NCI-H1105 (cell line): ENCODE results near the gene LRP1B.

ENCODE experiments used
- DNase-seq: peaks from one replicate; lab custom pipeline; 2025; lab: John Stamatoyannopoulos, UW

The LRP1B gene

GRCh38 chr2:142041105-142041504, 89.7 kb downstream of the LRP1B start:
- no peak for DNase-seq

- DNase-seq: no peak
Observed at GRCh38 chr2:142040556-142040955, 90.3 kb downstream of the LRP1B start.

- DNase-seq: no peak
Observed at GRCh38 chr2:142038826-142039225, 92.0 kb downstream of the LRP1B start.

DNA sequence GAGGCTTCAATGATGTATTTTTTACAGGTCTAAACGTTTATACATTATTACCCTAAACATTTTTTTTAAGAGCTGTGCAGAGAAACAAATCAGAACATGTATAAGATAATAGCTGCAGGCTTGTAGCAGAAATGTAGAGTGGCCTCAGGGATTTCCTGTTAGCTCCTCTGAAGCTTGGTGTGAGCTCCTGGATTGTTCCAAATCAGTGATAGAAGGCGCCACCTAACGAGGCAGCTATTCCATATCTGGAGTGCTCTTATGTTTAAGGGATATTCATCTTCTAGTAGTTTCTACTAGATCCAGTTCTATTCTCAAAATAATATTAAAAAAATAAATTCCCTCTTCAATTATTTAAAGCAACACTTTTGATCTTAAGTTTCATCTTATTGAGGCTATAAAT, 93.1 kb downstream of the LRP1B start:
- no peak for DNase-seq

DNA sequence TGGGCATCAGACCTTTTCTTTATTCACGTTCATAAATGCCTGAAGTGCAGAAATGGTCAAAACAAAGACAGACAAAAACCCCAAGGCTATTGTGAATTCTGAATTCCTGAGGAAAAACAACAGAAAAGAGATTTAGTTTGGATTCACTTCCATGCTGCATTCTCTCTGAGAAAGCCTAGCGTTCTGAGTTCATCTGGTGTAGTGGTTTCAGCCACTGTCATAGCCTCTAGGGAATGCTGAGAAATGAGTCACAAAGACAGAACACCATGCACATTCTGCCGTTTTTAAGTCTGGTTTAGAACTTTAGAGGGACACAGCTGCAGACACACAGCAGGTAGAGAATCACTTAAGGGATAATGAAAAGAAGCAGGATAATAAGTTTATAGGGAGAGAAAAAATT, 93.8 kb downstream of the LRP1B start:
- no peak for DNase-seq

DNA sequence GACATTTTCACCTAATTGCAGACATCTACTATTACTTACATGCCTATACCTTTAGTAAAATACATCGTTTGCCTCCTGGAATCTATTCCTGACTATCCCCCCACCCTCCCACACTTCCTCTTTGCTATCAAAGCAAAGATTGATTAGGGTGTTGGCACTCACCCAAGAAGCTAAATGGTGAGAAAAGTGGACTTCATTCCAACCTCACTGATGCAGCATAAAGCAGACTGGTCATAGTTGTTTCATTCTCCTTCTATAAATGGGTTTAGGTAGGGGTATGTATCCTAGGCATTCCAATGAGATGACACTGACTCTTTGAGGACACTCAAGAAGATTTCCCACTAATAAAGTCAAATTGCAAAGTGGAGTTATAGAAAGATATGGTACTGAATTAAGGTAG, 97.4 kb downstream of the LRP1B start:
- DNase-seq: no peak

- DNase-seq: no peak
Observed at GRCh38 chr2:142031656-142032055, 99.2 kb downstream of the LRP1B start.

- DNase-seq: no peak
Observed at GRCh38 chr2:142030735-142031134, 100.1 kb downstream of the LRP1B start.

DNA sequence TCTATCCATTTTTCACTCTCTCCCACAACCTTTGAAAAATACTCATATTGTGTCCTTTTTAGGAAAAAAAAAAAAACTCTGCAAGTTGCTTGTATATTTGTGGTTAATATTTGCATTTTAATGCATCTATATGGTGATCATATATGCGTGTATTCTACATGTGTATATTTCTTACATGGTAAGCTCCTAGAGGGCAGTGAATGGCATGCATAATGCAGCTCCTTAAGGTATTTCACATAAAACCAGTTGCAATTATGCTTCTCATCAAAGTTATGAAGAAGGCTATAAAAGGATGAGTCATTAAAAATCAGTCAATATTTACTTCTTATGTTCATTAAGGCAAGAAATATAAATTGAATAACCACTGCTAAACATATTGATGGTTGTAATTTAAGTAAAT, 100.8 kb downstream of the LRP1B start:
- DNase-seq: no peak

DNA sequence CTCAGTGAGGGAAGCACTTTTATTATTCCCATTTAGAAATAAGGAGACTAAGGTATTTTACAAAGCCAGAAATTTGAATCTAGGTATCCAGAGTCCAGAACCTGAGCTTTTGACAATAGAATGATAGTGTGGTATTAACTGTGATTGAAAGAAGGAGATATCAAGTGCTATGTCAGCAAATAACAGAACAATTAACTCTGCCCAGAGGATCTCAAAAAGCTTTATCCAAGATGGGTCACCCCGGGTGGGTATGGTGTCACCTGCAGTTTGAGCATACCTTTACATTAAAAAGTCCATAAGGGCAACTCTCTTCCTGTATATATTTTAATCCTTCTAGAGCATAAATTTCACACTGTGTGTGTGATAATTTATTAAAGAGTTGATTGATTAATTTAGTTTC, 105.4 kb downstream of the LRP1B start:
- no peak for DNase-seq

DNA sequence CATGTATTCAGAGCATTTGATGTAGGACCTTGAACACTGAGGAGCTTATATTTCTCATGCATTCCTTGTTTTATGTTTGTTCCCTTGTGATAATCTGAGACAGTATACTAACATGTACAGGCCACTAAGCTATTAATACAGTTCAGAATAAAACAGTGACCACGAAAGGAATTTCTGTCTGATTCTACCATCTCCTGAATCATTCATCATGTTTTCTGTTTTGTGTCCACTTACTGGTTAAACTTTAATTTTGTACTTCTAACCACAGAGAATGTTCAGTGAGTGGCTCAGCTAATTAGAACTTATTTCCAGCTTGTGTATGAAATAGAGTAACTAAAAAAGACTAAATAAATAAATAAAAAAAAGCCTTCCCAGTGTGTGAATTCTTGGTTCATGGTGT, 110.4 kb downstream of the LRP1B start:
- no peak for DNase-seq

DNA sequence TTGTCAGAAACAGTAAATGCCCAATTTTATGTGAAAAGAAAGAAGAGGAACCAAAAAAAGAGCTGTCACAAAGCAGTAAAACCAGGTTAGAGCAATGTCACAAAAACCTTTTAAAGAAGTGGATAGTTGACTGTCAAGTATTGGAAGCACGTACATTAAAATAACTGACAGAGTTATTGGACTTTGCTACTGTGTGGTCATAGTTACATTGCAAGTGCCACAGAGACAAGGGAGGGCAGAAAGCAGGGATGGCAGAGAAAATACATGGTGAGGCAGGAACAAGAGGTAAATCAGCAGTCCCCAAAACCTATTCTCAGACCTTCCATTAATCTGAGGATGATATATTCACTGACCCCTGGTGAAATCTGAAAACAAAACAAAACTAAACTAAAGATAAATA, 116.3 kb downstream of the LRP1B start:
- no peak for DNase-seq

- no peak for DNase-seq
Observed at GRCh38 chr2:142012797-142013196, 118.0 kb downstream of the LRP1B start.

DNA sequence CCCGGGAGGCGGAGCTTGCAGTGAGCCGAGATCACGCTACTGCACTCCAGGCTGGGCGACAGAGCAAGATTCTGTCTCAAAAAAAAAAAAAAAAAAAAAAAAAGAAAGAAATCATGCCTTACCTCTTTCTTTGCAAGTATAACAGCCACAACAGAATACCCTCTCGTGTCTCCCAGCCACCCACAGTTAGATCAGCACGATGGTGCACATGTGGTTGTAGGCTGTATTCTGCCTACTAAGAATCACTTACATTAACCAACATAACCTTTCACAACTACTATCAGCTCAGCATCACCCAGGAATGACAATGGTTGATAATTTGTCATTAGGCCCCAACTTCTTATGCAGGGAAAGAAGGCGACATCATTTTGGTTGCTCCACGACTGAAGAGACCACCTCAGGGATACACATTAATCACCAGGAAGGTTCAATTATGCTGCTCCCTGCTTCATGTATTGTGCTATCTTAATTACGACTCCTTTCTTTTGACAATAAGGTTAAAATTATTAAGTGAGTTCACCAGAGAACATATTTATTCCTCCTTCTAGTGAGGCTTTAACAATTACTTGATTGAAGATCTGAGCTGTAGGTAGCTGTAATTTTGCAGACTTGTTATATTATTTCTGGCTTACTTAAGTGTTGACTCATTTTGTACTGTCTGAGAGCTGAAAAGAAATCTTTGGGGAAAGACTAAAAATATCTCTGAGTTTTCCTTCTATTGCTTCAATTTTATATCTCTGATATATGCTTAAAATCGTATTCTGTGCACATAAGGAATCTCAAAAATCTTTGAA, 120.1 kb downstream of the LRP1B start:
- DNase-seq: no peak

DNA sequence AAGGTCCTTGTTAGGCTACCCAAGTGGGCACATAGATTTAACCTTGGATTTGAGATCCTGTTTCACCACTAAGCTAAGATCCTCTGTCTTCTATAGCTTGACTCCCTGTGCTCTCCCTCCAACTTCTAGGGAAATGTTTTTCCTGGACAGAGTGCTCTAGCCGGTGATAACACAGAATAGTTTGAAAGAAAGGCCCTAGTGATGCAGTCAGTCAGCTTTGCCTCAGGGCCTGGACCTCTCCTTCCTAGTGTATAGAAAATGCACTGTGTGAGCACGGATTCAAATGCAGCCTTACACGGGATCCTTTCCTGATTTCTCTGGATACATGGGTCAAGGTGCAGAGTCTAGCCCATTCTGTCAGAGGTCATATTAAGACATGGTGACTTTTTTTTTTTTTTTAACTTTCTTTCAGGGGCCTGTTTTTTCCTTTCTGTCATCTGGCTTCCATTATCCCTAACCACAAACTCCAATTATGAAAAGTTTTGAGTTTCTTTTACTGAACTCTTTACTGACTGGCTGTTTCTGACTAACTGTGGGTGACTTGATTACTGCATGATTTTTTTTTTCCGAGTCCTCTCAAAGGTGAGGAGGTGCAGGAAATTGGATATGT, 122.6 kb downstream of the LRP1B start:
- DNase-seq: no peak

DNA sequence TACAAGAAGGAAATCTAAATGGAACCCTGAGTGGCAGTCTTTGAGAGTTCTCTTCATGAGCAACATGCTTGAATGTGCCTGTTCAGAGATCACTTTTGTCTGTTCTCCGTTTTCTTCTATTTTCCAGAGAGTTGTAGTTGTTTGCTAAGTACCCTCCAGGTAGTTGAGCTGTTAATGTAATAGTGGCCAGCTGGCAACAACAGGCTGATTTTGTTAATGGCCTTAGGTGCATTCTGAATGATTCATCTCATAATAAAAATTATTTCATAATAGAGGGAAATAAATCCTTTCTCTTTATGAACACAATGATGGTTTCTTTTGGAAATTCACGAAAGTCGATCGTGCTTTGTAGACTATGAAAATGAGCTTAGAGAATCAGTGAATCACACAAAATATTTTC, 136.8 kb downstream of the LRP1B start:
- peak; percentile 2 for DNase-seq

DNA sequence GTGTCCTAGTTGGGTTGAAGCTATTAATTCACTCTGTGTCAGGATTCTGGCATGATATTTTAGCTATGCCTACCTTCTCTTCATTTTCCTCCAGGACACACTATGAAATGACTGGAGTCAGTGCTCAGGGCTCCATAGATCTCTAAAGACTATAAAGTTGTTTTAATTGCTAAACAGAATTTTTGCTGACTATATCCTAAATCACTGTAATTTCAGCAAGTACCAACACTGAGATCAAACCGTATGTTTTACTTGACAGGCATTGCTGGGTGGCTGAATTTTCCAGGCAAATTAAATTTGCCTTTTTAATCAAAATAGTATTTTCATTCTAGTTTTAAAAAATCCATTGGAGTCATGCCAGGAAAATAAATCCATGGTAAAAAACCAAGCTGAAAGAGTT, 138.1 kb downstream of the LRP1B start:
- DNase-seq: no peak

GRCh38 chr2:141968433-141968832, 162.4 kb downstream of the LRP1B start:
- no peak for DNase-seq

DNA sequence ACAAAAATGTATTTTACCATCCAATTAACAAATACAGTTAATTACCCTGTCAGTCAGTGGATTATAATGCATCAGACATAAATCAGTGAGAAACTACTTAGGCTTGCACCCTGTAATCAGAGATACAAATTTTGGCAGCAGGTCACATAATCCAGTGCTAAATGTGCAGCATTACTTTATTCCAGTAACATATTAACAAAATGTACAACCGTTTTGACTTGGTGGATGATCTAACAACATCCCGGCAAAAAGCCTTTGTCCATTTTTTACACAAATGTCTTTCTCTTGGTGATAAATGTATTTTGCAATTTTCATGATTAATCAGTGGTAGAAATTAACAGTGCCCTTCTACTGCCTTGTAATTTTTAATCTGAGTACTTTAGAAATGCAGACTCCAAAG, 162.8 kb downstream of the LRP1B start:
- DNase-seq: no peak

GRCh38 chr2:141967503-141967902, 163.3 kb downstream of the LRP1B start:
- no peak for DNase-seq

DNA sequence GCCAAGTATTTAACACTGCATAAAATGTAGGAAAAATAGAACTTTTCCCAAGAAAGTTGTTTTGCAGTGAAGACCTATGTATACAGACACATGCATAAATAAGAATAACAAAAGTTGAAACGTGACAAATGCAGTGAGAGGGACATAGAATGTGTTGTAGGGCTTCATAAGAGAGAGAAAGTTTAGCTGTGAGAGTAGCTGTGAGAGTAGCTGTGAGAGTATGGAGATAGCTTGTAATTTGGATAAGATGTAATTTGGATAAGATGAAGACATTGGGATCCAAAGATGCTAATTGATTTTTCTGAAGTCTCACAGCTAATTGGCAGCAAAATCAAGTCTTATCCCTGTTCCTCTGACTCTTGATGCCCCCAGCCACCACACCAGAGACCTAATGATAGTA, 170.9 kb downstream of the LRP1B start:
- no peak for DNase-seq

- no peak for DNase-seq
Observed at GRCh38 chr2:141959016-141959415, 171.8 kb downstream of the LRP1B start.

GRCh38 chr2:141957827-141958450, 172.9 kb downstream of the LRP1B start:
- DNase-seq: no peak
